ENCODE measurements around the gene INO80.
"Not testable (repeated sequence)": the region's sequence is repeated elsewhere in the genome, so short reads cannot be mapped to it uniquely, and the experiment has no call there.

The INO80 gene

DNA sequence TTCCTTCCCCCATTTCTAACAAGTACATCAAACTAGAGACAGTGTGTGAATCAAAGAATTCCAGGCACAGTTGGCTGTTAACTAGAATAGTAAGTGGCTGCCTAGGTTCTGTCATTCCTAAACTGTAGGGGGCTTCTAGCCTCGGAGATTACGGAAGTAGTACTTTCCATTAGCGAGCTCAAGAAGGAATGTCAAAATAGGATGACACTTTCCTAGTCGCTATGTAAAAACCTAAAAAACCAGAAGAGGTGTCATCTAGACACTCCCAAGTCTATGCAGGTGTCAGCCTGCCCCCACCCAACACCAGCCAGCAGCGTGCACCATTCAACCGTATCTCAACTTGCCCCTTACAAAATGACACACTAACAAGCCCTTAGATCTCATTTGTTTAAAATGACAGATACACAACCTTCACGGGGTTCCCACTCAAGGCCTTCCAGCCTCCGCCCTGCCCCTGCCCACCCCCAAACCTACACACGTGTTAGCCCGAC, 874 bp downstream of the INO80 start:
- DNase-seq = no peak

GRCh38 chr15:41106947-41107346, 9.1 kb downstream of the INO80 start:
- DNase-seq = no peak

GRCh38 chr15:41105348-41106334, 10.4 kb downstream of the INO80 start:
- DNase-seq = no peak

- DNase-seq = no peak
Measured at GRCh38 chr15:41104234-41104633, 11.8 kb downstream of the INO80 start.

DNA sequence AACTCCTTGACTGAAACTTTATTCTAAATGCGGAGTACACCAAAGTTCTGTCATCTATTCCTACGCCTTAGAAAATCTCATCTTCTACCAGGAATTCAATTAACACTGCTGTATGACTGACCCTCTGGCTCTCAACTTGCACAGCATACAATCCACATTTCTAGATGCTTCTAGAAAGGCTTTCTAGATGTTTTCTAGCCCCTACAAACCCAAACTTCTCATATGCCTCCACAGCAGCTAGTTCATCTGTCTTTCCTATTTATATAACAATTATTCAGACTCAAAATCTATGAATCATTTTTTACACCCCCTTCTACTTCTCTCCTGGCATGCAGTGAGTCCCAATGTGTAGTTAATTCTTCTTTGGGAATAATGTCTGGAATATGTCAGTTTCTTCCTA, 13.2 kb downstream of the INO80 start:
- no peak for DNase-seq

DNA sequence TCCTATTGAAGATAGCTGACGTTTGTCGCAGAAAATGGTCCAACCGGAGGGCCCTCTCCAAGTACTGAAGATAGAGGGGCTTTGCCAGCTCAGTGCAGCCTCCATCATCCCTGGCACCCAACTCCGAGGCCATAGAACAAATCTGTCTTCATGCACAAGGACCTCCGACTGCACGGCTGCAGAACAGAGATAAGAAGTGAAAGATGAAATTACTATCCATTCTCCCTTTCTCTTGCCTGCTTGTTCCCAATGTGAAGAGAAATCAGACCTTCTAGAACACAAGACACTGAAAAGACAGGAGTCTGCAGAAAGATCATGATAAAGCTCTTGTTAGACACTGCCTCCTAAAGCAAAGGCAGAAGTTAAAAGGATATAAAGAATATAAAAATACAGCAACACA, 19.9 kb downstream of the INO80 start:
- DNase-seq = no peak

- DNase-seq = no peak
Measured at GRCh38 chr15:41085029-41085428, 31.1 kb downstream of the INO80 start.

- no peak for DNase-seq
Measured at GRCh38 chr15:41080144-41080543, 35.9 kb downstream of the INO80 start.

DNA sequence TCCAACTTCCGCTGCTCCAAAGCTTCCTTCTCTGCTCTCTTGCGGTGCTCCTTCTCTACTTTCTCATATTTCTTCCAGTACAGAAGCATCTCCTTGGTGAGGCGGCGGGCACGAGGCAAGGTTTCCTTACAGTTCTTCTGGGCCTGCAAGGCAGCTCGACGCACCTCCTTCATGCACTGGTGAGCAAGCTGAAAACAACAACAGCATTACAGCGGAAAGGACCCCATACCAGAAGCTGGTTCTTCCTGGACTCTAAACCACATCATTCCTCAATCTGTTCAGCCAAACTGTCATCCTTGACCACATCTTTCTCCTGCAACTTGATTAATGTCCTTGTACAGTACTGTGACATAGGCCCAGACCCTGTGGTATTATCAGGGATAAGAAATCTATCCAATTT, 36.4 kb downstream of the INO80 start:
- no peak for DNase-seq

GRCh38 chr15:41078879-41079278, 37.2 kb downstream of the INO80 start:
- not testable (repeated sequence) for DNase-seq

- DNase-seq = no peak
Measured at GRCh38 chr15:41078125-41078524, 38.0 kb downstream of the INO80 start.

DNA sequence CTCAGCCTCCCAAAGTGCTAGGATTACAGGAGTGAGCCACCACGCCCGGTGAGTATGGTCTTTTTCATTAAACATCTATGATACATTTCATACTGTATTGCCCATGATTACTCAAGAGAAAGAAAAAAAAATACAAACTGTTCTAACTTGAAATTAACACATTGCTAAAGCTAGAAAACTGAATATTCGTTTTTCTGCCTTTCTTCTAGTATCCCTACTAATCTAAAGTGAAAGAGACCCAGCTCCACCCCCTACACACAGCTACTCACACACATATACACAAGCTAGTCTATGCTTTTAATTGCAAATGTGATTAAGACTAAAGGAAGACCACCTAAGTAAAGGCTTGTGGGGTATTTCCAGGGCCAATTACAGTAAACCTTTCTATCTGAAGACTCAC, 43.1 kb downstream of the INO80 start:
- no peak for DNase-seq

GRCh38 chr15:41072013-41072412, 44.1 kb downstream of the INO80 start:
- no peak for DNase-seq

- no peak for DNase-seq
Measured at GRCh38 chr15:41066516-41066915, 49.6 kb downstream of the INO80 start.

DNA sequence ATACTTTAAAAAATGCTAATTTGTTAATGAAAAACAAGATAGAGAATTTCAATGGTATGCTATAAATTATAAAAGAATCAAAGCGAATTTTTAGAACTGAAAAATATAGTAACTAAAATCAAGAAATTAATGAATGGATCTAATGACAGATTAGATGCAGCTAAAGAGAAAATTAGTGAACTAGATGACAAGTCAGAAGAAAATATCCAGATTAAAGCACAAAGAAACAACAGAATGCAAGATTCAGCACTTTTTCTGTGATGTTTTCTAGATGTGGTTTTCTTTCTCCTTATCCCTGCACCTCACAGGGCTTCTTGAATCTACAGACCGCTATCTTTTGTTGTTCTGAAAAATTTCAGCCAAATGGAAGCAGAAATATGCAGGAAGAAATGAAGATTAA, 54.4 kb downstream of the INO80 start:
- DNase-seq = no peak

DNA sequence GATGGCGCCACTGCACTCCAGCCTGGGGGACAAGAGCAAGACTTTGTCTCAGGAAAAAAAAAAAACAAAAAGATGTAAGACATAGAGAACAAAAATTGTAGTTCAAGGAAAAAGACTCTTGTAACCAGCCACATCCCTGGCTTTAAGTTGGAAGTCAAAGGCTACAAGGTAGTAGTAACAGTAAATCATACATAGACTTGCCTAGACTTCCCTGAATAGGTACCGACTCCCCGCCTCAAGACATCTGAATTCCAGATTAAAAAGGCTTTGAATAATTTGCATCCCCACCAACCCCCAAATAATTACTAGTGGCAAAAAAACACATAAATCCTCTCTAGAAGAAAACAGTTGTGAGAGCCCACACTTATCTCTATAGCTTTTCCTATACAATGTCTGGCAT, 55.6 kb downstream of the INO80 start:
- no peak for DNase-seq

- no peak for DNase-seq
Measured at GRCh38 chr15:41056810-41057209, 59.3 kb downstream of the INO80 start.

DNA sequence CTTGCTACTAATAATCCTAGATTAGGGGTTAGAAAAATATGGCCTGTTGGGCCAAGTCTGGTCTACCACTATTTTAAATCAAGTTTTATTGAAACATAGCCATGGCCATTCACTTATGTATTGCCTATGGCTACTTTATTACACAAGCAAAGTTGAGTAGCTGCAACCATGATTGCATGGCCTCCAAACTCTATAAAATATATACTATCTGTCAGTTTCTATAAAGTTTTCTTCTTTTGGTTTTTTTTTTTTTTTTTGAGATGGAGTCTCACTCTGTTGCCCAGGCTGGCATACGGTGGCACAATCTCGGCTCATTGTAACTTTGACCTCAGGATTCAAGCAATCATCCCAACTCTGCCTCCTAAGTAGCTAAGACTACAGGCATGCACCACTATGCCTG, 60.4 kb downstream of the INO80 start:
- no peak for DNase-seq

DNA sequence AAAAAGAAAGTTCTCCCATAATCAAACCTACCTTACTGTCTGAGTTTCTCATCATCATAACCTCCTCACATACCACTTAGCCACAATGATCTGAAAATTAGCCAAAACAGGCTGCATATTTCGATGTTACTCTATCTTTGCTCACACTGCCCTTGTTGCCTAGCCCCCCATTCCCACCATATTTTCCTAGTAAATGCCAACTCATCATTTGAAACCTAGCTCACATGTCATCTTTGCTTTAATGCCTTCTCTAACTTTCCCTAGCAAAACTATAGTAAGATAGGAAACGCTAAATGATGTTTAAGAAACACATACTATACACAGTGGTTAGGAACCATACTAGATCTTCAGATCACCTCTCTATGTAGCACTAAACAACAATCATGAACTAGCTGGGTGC, 64.9 kb downstream of the INO80 start:
- DNase-seq = no peak

DNA sequence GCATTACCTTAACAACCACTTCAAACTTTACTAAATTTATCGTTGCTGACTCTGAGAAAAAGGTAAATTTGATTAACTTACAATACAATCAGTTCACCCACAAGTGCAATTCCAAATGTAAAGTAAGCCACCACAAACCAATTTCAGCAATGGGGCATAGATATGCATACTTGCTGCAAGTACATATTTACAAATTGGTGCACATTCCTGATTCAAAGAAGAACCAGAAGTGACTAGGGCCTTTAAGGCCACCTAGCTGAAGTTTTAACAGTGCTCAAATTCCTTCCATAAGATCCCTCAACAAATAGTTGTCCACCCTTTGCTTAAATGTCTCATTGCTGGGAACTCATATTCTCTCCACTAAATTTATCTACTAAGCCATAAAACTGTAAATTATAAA, 67.2 kb downstream of the INO80 start:
- DNase-seq = no peak

GRCh38 chr15:41048397-41048796, 67.7 kb downstream of the INO80 start:
- no peak for DNase-seq

DNA sequence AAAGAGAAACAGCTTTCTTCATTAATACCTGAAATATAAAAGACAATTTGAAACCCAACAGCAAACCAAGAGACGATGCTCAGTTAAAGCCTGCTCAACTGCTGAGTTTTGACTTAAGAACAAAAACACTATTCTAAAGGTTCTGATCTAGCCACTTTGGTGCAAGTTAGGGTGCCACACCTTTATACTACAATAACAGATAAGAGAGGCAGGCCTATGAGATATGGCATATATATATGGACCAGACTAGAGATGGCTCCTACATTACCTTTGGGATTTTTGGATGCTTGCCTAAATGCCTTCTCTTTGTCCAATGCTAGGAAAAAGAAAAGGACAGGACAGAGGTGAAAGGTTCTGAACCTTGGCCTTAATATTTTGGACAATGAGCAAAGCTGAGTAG, 68.6 kb downstream of the INO80 start:
- DNase-seq = no peak

DNA sequence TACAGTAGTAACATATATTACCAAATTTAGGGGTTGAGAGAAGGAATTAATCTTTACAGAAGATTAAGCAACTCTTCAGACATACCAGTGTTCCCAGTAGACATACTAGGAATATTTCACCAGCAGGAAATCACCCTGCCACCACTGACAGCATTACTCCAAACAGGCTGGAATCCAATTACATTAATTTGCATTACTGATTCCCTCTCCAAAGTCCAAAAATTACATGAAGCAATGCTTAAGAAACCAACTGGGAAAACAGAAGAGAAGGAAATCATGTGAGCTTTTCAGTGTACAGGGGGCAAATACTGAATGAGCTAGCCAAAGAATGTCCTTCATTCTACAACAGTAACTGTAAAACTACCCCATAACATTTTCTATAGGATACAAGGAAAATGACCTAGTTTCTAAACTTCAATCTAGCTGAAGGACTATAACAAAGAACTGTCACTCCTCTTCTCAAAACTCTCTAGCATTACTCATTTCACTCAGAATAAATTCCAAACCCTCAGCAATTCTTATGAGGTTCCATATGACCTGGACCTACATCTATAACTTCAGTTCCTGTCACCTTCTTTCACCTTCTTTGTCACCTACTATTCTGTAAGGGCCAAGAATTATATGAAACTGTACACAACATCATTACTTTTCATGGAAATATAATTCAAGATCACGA, 72.7 kb downstream of the INO80 start:
- no peak for DNase-seq

- no peak for DNase-seq
Measured at GRCh38 chr15:41042851-41043250, 73.2 kb downstream of the INO80 start.

All from stimulated activated CD4-positive, alpha-beta T cell treated with anti-CD3 and anti-CD28 coated beads, Interleukin-2, amount 100 ng/mL, for 48 hours (primary cell).